IMR-90 (cell line): ENCODE measurements around the gene ALK. TPM values are rescaled to one million over a fixed set of nuclear protein-coding genes. Genes with fewer than 3 reads are reported as not detected.

Source experiments
- ATAC-seq: fragments of 200-7000 bp; cut with Tn5 transposase; 2 replicates; pipeline ENCODE4 v1.9.1; 2020; ENCODE audit warnings: low read depth, mild to moderate bottlenecking, moderate library complexity
- BruUV-seq: library from RNA; stranded (reverse); fragments of 400-500 nt; replicated peaks from 2 replicates; lab custom pipeline; 2021; lab: Mats Ljungman, UMichigan
- CTCF ChIA-PET: fragments of 300-600 bp; formaldehyde crosslinking; extraction: SDS; loops from one replicate; lab custom pipeline; 2021; ENCODE audit warnings: antibody characterized with exemption; lab: Yijun Ruan, JAX
- POLR2A ChIA-PET: fragments of 300-600 bp; sonication (Branson Sonifier 250); formaldehyde crosslinking; loops from one replicate; lab custom pipeline; 2022; ENCODE audit warnings: antibody characterized with exemption; ENCODE audit not compliant: unreplicated experiment; lab: Charles Lee
- DNase-seq: peaks from one replicate; pipeline ENCODE4 v3.0.0; 2013
- H2AFZ ChIP-seq: replicated peaks from 2 replicates; pipeline ENCODE3; 2013; ENCODE audit warnings: low read length, mild to moderate bottlenecking; ENCODE audit not compliant: poor library complexity
- H2AK5ac ChIP-seq: 2 replicates; pipeline ENCODE4 v1.6.1; 2013; ENCODE audit warnings: low read depth, low read length, inconsistent platforms
- H2AK9ac ChIP-seq: replicated peaks from 2 replicates; pipeline ENCODE3; 2013; ENCODE audit warnings: mild to moderate bottlenecking, low read depth, low read length, moderate library complexity; ENCODE audit not compliant: poor library complexity
- H2BK120ac ChIP-seq: 2 replicates; pipeline ENCODE4 v1.6.1; 2013; ENCODE audit warnings: low read depth, low read length, inconsistent platforms
- H2BK15ac ChIP-seq: 3 replicates; pipeline ENCODE4 v1.6.1; 2013; ENCODE audit warnings: low read depth, low read length, inconsistent platforms
- H2BK20ac ChIP-seq: 2 replicates; pipeline ENCODE4 v1.6.1; 2013; ENCODE audit warnings: low read depth, mild to moderate bottlenecking, inconsistent platforms, low read length, moderate library complexity
- H2BK5ac ChIP-seq: 2 replicates; pipeline ENCODE4 v1.6.1; 2013; ENCODE audit warnings: mild to moderate bottlenecking, low read depth, low read length, inconsistent platforms; ENCODE audit not compliant: poor library complexity, severe bottlenecking
- H3K14ac ChIP-seq: replicated peaks from 2 replicates; pipeline ENCODE4 v1.6.1; 2013; ENCODE audit warnings: low read depth, low read length, inconsistent platforms
- H3K18ac ChIP-seq: 2 replicates; pipeline ENCODE4 v1.6.1; 2013; ENCODE audit warnings: low read depth, low read length, control low read depth
- H3K23ac ChIP-seq: 2 replicates; pipeline ENCODE4 v1.6.1; 2013; ENCODE audit warnings: low read depth, low read length, inconsistent platforms
- H3K27ac ChIP-seq: 2 replicates; pipeline ENCODE4 v1.5.1; 2013; ENCODE audit warnings: mild to moderate bottlenecking, control low read depth, low read length; ENCODE audit not compliant: insufficient read depth
- H3K27me3 ChIP-seq: 2 replicates; pipeline ENCODE4 v1.6.1; 2013; ENCODE audit warnings: low read length; ENCODE audit not compliant: control insufficient read depth, insufficient read depth
- H3K36me3 ChIP-seq: 2 replicates; pipeline ENCODE4 v1.6.1; 2013; ENCODE audit warnings: low read length, mixed read lengths; ENCODE audit not compliant: control insufficient read depth, insufficient read depth
- H3K4ac ChIP-seq: 2 replicates; pipeline ENCODE4 v1.6.1; 2013; ENCODE audit warnings: low read depth, low read length, inconsistent platforms
- H3K4me1 ChIP-seq: 2 replicates; pipeline ENCODE4 v1.6.1; 2013; ENCODE audit warnings: low read length, mixed read lengths; ENCODE audit not compliant: control insufficient read depth, insufficient read depth
- H3K4me2 ChIP-seq: 2 replicates; pipeline ENCODE4 v1.6.1; 2013; ENCODE audit warnings: low read depth, mild to moderate bottlenecking, control low read depth, low read length, moderate library complexity
- H3K4me3 ChIP-seq: 2 replicates; pipeline ENCODE4 v1.5.1; 2013; ENCODE audit warnings: low read depth, mild to moderate bottlenecking, control low read depth, low read length, moderate library complexity; ENCODE audit not compliant: insufficient read depth
- H3K56ac ChIP-seq: 2 replicates; pipeline ENCODE4 v1.6.1; 2013; ENCODE audit warnings: low read length, inconsistent platforms; ENCODE audit not compliant: insufficient read depth; ENCODE audit errors: extremely low read depth
- H3K79me1 ChIP-seq, 2 experiments: 2 replicates each; pipeline ENCODE4 v1.6.1; 2013; ENCODE audit warnings: low read length in 2 of 2, inconsistent platforms in 1 of 2, low read depth in 1 of 2
- H3K9ac ChIP-seq: 2 replicates; pipeline ENCODE4 v1.6.1; 2013; ENCODE audit warnings: low read depth, low read length, control low read depth
- H3K9me1 ChIP-seq: 2 replicates; pipeline ENCODE4 v1.6.1; 2013; ENCODE audit warnings: low read length, inconsistent platforms; ENCODE audit not compliant: insufficient read depth
- H3K9me3 ChIP-seq: 2 replicates; pipeline ENCODE4 v1.6.1; 2013; ENCODE audit warnings: low read length; ENCODE audit not compliant: control insufficient read depth, insufficient read depth
- H4K20me1 ChIP-seq: 2 replicates; pipeline ENCODE4 v1.6.1; 2013; ENCODE audit warnings: low read length, inconsistent platforms; ENCODE audit not compliant: insufficient read depth
- H4K5ac ChIP-seq: 2 replicates; pipeline ENCODE4 v1.6.1; 2013; ENCODE audit warnings: mild to moderate bottlenecking, low read depth, low read length, control low read depth
- H4K8ac ChIP-seq, 2 experiments: 2 replicates each; pipeline ENCODE4 v1.6.1; 2013; ENCODE audit warnings: low read depth in 2 of 2, low read length in 2 of 2, control low read depth in 1 of 2, inconsistent platforms in 1 of 2
- H4K91ac ChIP-seq: 2 replicates; pipeline ENCODE4 v1.6.1; 2013; ENCODE audit warnings: low read depth, low read length, inconsistent platforms; ENCODE audit not compliant: insufficient read depth
- CEBPB ChIP-seq: IDR thresholded peaks from 2 replicates; pipeline ENCODE4 v1.6.1; 2012; ENCODE audit warnings: low read depth, low read length, improper control_type of control experiment
- MAZ ChIP-seq: IDR thresholded peaks from 2 replicates; pipeline ENCODE4 v1.6.1; 2012; ENCODE audit warnings: low read depth, mild to moderate bottlenecking, low read length, improper control_type of control experiment, moderate library complexity, borderline replicate concordance
- RFX5 ChIP-seq: IDR thresholded peaks from 2 replicates; pipeline ENCODE4 v1.8.0; 2012; ENCODE audit warnings: low read depth, mild to moderate bottlenecking, low read length, moderate library complexity
- WGBS, 2 experiments: methylation state at CpG; one replicate each; pipeline versions ENCODE4 v1.1.5 to v1.1.7; 2013; ENCODE audit warnings: missing lambda C conversion rate in 2 of 2; ENCODE audit not compliant: insufficient read length in 1 of 2; ENCODE audit errors: extremely low coverage in 2 of 2; 5-methylcytosine and 5-hydroxymethylcytosine counted together
- dilution Hi-C: fragments of 300-500 bp; cut with HindIII; formaldehyde crosslinking; loops from one replicate; pipeline ENCODE4 v1.14.3; 2018; ENCODE audit warnings: low sequenced_read_pairs; ENCODE audit not compliant: unreplicated experiment
- in situ Hi-C: fragments of 300-500 bp; cut with MboI; formaldehyde crosslinking; loops from 3 replicates; pipeline ENCODE4 v1.14.3; 2019; ENCODE audit warnings: low sequenced_read_pairs, inconsistent platforms, mixed read lengths
- intact Hi-C: fragments of 100-400 bp; cut with micrococcal nuclease; formaldehyde crosslinking; loops from 2 replicates; pipeline ENCODE4 v1.10.0; 2022
- polyA plus RNA-seq, 3 experiments: library from polyadenylated mRNA; depleted of rRNA; stranded (reverse); fragments of >200 nt; gene quantifications; 2 replicates each; pipeline ENCODE4 v1.2.3, GENCODE V29; 2012; ENCODE audit warnings: low replicate concordance in 1 of 3
- total RNA-seq: library from RNA; depleted of rRNA; stranded (reverse); fragments of >200 nt; gene quantifications from 2 replicates; pipeline ENCODE4 v1.2.3, GENCODE V29; 2012

ALK gene
- total and polyA plus RNA-seq, 2 of the 4 experiments (the other 2 are of a cell fraction) = not detected

DNA sequence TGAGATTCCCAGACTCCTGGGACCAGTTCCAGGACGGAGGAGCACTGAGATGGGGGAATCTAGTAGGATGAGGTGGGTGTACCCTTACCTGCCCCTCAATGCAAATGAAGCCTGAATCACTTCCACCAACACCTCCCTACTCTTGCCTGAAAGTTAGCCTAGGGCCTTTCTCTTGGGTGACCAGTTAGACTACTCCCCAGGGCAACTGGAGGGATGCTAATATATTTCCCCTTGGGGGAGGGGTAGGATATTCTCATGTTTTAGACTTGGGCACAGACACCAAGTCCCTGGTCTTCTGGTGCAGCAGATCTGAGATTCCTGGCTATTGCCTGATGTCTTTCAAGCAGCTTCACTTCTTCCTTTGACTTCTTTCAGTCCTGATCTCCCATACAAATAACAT lies 334.5 kb downstream of the ALK start:
- POLR2A ChIA-PET = no interaction called here
- in situ Hi-C loops (no loop called here), intact Hi-C loops (no loop called here), dilution Hi-C loops (no loop called here)
- Histone ChIP-seq H3K56ac (no peak overlapping the region), H3K4me1 (no peaks in the 10 kb centered on the region), H3K18ac (no peak overlapping the region), H3K27me3 (no peaks in the 10 kb centered on the region), H3K4me2 (no peak overlapping the region), H3K14ac (no peak overlapping the region), H2AK5ac (no peak overlapping the region), H4K20me1 (no peaks in the 10 kb centered on the region), H4K5ac (no peak overlapping the region), H2BK15ac (no peak overlapping the region), H3K9me1 (no peaks in the 10 kb centered on the region), H4K91ac (no peak overlapping the region), H2BK120ac (no peak overlapping the region), H3K79me1 (no peaks in the 10 kb centered on the region), H3K23ac (no peak overlapping the region), H2BK20ac (no peak overlapping the region), H4K8ac (no peak overlapping the region), H2AK9ac (no peak overlapping the region), H2AFZ (no peak overlapping the region), H3K4ac (no peak overlapping the region), H3K9me3 (no peaks in the 10 kb centered on the region), H3K9ac (no peak overlapping the region), H3K27ac (no peak overlapping the region), H3K36me3 (no peaks in the 10 kb centered on the region), H2BK5ac (no peak overlapping the region), H3K4me3 (no peak overlapping the region)
- WGBS, 2 experiments = no CpG with 5 or more reads among the region's 1 CpG
- BruUV-seq = no TSS peak
- DNase-seq (no peak), ATAC-seq (no peak)
- CTCF ChIA-PET = no interaction called here
- no peak for TF ChIP-seq RFX5
- no peak for TF ChIP-seq MAZ
- TF ChIP-seq CEBPB = no peak
